Measurements from ENCODE around the gene ZSCAN1. TPM values are rescaled to one million over a fixed set of nuclear protein-coding genes. Genes with fewer than 3 reads are reported as not detected.

Gene ZSCAN1
- total and polyA plus RNA-seq, 11 donors: 0.14 TPM; not detected in 10

DNA sequence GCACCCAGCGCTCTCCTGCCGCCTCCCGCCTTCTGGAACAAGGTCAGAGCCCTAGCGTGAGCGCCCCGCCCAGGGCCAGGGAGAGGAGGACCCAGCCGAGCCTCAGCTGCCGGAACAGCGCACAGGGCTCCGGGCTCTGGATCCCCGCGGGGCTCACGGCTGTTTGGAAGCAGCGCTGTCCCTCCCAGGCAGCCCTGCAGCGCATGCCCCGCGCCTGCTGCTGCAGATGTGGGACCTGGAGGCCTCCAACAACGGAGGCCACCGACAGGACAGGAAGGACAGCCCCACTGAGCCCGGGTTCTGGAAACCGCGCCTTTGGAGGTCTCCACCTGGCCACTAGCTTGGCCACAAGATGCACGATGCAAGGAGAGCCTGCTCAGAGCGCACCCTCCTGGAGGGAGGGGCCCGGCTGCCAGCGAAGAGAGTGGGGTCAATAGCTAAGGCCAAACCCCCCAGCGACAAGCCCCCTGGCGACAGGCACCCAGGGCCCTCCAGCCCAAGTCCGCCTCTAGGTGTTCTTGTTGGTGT, 51.6 kb downstream of the ZSCAN1 start:
- H3K4me1 ChIP-seq: no peaks in the 10 kb centered on the region
- H3K36me3 ChIP-seq: peaks cover 5 to 70% (median 37%) of the 10 kb centered on the region in 9 donors
- 93 to 98% (median 95%) methylated on average over 8 to 29 of the region's 29 CpGs for WGBS, 4 donors
- DNase-seq: no peak
- no peak overlapping the region for H3K4me3 ChIP-seq
- ATAC-seq: peak in 2 of 4 donors; percentile 6 to 23
- TF ChIP-seq CTCF (IDR thresholded peaks at IDR 0.05): no peak
- no peak for TF ChIP-seq POLR2A (IDR thresholded peaks at IDR 0.05)
- peaks cover 0 to 81% (median 31%) of the 10 kb centered on the region in 12 donors for H3K9me3 ChIP-seq
- H3K27me3 ChIP-seq: no peaks in the 10 kb centered on the region
- no peak overlapping the region for H3K27ac ChIP-seq
- intact Hi-C loops (cut with DNase I): no loop called here

DNA sequence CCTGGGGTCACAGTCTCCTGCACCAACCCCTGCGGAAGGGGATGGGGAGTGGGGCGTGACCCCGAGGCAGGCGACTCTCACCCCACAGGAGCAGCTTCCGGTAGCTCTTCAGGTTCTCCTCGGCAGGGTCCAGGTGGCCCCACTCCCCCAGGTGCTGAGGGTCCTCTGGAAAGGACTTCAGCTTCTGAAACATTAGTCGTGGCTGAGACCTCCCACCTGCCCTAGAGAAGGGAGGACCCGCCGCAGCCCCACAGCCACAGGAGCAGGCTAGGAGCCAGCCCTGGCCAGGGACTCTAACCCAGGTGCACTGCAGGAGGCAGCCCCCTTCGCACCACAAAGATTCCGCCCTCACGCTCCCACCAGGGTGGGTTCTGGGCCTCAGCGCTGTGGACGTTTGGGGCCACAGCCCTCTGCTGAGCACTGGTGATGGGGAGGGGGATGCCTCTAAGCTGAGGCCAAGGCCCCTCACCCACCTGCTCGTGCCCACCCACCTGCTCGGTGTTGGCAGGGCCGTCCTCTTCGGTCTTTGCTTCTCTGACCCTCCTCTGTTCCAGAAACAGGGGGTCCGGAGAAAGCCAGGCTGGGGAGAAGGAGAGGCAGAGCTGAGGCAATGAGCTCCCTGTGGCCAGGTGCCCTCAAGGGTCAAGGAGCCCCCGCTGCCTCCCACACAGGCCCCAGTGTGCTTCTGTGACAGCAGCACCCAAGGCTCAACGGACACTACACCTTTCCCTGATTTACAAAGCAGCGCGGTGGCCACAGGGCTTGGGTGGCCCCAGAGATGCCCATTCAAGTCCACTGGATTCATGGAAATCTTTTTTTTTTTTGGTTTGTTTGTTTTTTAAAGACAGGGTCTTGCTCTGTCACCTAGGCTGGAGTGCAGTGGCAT, 53.2 kb downstream of the ZSCAN1 start:
- DNase-seq: no peak
- ATAC-seq: no peak
- no peak for TF ChIP-seq POLR2A (IDR thresholded peaks at IDR 0.05)
- no peak for TF ChIP-seq CTCF (IDR thresholded peaks at IDR 0.05)
- no peak overlapping the region for H3K27ac ChIP-seq
- H3K36me3 ChIP-seq: peaks cover 5 to 75% (median 37%) of the 10 kb centered on the region in 9 donors
- no peak overlapping the region for H3K4me3 ChIP-seq
- peaks cover 0 to 71% (median 27%) of the 10 kb centered on the region in 12 donors for H3K9me3 ChIP-seq
- 95 to 97% (median 96%) methylated on average over 13 to 23 of the region's 23 CpGs for WGBS, 4 donors
- intact Hi-C loops (cut with DNase I): no loop called here
- no peaks in the 10 kb centered on the region for H3K27me3 ChIP-seq
- no peaks in the 10 kb centered on the region for H3K4me1 ChIP-seq

DNA sequence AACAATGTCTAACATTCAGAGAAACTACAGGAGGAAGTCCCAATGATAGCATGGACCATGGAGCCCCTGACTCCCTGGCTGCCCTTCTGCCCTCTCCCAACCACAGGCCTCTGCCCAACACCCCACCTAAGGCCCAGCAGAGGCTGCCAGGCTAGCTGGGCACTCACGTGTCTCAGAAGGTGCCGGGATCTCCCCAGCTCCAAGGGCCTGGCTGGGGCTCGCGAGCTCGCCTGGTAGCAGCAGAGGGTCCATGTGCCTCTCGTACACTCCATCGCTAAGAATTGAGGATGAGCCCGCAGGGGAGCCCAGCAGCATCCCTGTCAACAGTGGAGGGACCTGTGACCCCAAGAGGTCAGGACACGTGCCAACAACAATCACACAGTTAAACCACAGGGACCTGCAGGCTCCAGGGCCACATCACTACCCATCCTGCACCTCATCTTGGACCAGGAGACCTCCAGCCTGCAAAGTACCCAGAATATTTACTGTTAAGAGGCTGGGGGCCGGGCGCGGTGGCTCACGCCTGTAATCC, 54.8 kb downstream of the ZSCAN1 start:
- Histone ChIP-seq H3K27me3 (no peaks in the 10 kb centered on the region), H3K4me3 (no peak overlapping the region), H3K4me1 (no peaks in the 10 kb centered on the region), H3K27ac (no peak overlapping the region), H3K9me3 (peaks cover 0 to 65% (median 16%) of the 10 kb centered on the region in 12 donors), H3K36me3 (peaks cover 5 to 67% (median 35%) of the 10 kb centered on the region in 9 donors)
- intact Hi-C loops (cut with DNase I): no loop called here
- 92 to 98% (median 95%) methylated on average over 13 of the region's 13 CpGs for WGBS, 4 donors
- no peak for ATAC-seq
- no peak for DNase-seq
- no peak for TF ChIP-seq CTCF (IDR thresholded peaks at IDR 0.05)
- TF ChIP-seq POLR2A (IDR thresholded peaks at IDR 0.05): no peak

- peaks cover 0 to 65% (median 7%) of the 10 kb centered on the region in 12 donors for H3K9me3 ChIP-seq
Observed at GRCh38 chr19:58089846-58090245, 56.0 kb downstream of the ZSCAN1 start.

More at GRCh38 chr19:58089846-58090245, 56.0 kb downstream of the ZSCAN1 start:
- WGBS, 4 donors: 95 to 98% (median 96%) methylated on average over 9 to 16 of the region's 16 CpGs
- no peak for ATAC-seq
- Histone ChIP-seq H3K27me3 (no peaks in the 10 kb centered on the region), H3K27ac (no peak overlapping the region), H3K36me3 (peaks cover 5 to 55% (median 30%) of the 10 kb centered on the region in 9 donors), H3K4me3 (no peak overlapping the region), H3K4me1 (no peaks in the 10 kb centered on the region)
- DNase-seq: no peak
- TF ChIP-seq POLR2A (IDR thresholded peaks at IDR 0.05) (no peak), CTCF (IDR thresholded peaks at IDR 0.05) (no peak)
- intact Hi-C loops (cut with DNase I): loop anchor here in 1 of 10 donors (10.0 kb wide), 1 partner anchor 55 kb away; the partner anchor contains the start of gene ZSCAN1

Measured in heart left ventricle (tissue), 16 donors.